ENCODE data around the gene HTRA1.

Gene HTRA1

GRCh38 chr10:122560279-122560804 lies 99.0 kb downstream of the HTRA1 start, which contains the start of gene DMBT1:
Gene DMBT1, plus strand, starts transcription at chr10:122560754. Its CDS starts 17 bp downstream, at chr10:122560771.
- no peak for DNase-seq

GRCh38 chr10:122561212-122561611 lies 99.9 kb downstream of the HTRA1 start:
- no peak for DNase-seq

GRCh38 chr10:122561792-122562191 lies 100.4 kb downstream of the HTRA1 start:
- no peak for DNase-seq
